ENCODE results near the gene BICDL2.

BICDL2 gene

DNA sequence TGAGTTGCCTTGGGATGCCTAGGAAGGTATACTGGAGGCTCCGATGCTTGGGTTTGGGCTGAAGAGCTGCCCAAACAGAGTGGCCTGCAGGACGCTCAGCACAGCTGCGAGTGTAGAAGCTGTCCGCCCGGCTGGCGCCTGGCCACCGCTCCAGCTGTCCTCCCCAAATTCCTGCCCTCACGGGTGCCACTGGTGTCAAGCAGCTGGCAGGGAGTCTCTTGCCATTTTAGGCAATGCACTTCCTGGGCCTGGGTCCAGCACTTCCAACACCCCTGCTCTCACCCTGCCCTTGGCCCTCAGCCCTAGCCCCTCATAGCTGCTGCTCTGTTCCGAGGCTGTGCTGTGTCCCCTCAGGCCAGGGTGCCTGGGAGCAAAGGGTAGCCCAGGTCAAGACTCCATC, 51.3 kb downstream of the BICDL2 start:
- H2BK12ac ChIP-seq (ENCODE audit: low read length) = no peak overlapping the region
- H3K23ac ChIP-seq (ENCODE audit: low read length) = no peak overlapping the region
- no peak overlapping the region for H3K9ac ChIP-seq (ENCODE audit: low read length)
- no peaks in the 10 kb centered on the region for H3K36me3 ChIP-seq (ENCODE audit: control insufficient read depth in 1 of 2, insufficient read depth in 2 of 2, low read length in 2 of 2)
- peaks cover 18 to 24% of the 10 kb centered on the region in 2 experiments for H3K4me1 ChIP-seq (ENCODE audit: control insufficient read depth in 1 of 2, insufficient read depth in 2 of 2, low read length in 2 of 2)
- H2AFZ ChIP-seq (ENCODE audit: insufficient read depth, low read length, poor library complexity) = no peak overlapping the region
- no CpG with 5 or more reads among the region's 9 CpGs for WGBS (ENCODE audit: extremely low coverage, insufficient coverage, insufficient read length)
- H4K8ac ChIP-seq (ENCODE audit: low read depth, low read length) = no peak overlapping the region
- no peak overlapping the region for H3K4me3 ChIP-seq (ENCODE audit: low read depth, low read length)
- H3K4ac ChIP-seq (ENCODE audit: low read depth, low read length) = no peak overlapping the region
- peaks cover 8% of the 10 kb centered on the region for H3K79me1 ChIP-seq (ENCODE audit: low read length)
- no peak overlapping the region for H2AK5ac ChIP-seq (ENCODE audit: low read length)
- no peaks in the 10 kb centered on the region for H3K27me3 ChIP-seq (ENCODE audit: insufficient read depth, low read length)
- no peak for DNase-seq
- H3K4me2 ChIP-seq (ENCODE audit: low read length) = no peak overlapping the region
- no peak overlapping the region for H3K18ac ChIP-seq (ENCODE audit: low read length)
- H2BK120ac ChIP-seq (ENCODE audit: insufficient read depth, low read length, poor library complexity) = no peak overlapping the region
- H3K14ac ChIP-seq (ENCODE audit: low read length) = no peak overlapping the region
- no peak overlapping the region for H4K91ac ChIP-seq (ENCODE audit: low read depth, low read length)
- H3K27ac ChIP-seq (ENCODE audit: low read depth, low read length) = no peak overlapping the region
- H3K9me3 ChIP-seq (ENCODE audit: insufficient read depth, low read depth, low read length) = no peaks in the 10 kb centered on the region
- no peak overlapping the region for H4K12ac ChIP-seq (ENCODE audit: low read depth, low read length)
- H2BK5ac ChIP-seq (ENCODE audit: low read depth, low read length, poor library complexity) = no peak overlapping the region
- peaks cover 3% of the 10 kb centered on the region for H3K79me2 ChIP-seq (ENCODE audit: control insufficient read depth, insufficient read depth, low read length, poor library complexity)

DNA sequence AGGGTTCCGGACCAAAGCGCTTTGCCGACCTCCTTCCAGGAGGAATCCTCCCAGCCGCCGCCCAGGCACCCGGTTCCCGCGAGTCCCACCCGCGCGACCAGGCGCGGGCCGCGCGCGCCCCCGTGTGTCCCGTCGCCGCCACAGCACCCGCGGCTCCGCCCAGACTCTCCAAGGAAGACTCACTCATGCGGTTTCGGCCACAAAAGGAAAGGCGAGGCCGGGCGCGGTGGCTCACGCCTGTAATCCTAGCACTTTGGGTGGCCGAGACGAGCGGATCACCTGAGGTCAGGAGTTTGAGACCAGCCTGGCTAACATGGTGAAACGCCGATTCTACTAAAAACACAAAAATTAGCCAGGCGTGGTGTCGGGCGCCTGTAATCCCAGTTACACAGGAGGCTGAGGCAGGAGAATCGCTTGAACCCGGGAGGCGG, 53.0 kb downstream of the BICDL2 start:
- no peak overlapping the region for H3K23ac ChIP-seq (ENCODE audit: low read length)
- H3K36me3 ChIP-seq (ENCODE audit: control insufficient read depth in 1 of 2, insufficient read depth in 2 of 2, low read length in 2 of 2) = no peaks in the 10 kb centered on the region
- H2BK12ac ChIP-seq (ENCODE audit: low read length) = no peak overlapping the region
- no peak overlapping the region for H2AK5ac ChIP-seq (ENCODE audit: low read length)
- peaks cover 15% of the 10 kb centered on the region for H3K79me1 ChIP-seq (ENCODE audit: low read length)
- H3K4me1 ChIP-seq (ENCODE audit: control insufficient read depth in 1 of 2, insufficient read depth in 2 of 2, low read length in 2 of 2) = peaks cover 23 to 31% of the 10 kb centered on the region in 2 experiments
- H2BK5ac ChIP-seq (ENCODE audit: low read depth, low read length, poor library complexity) = no peak overlapping the region
- peak; percentile 78 to 93 for DNase-seq
- peak overlapping the region; percentile 65 for H4K8ac ChIP-seq (ENCODE audit: low read depth, low read length)
- no peak overlapping the region for H3K27ac ChIP-seq (ENCODE audit: low read depth, low read length)
- H3K18ac ChIP-seq (ENCODE audit: low read length) = no peak overlapping the region
- H3K79me2 ChIP-seq (ENCODE audit: control insufficient read depth, insufficient read depth, low read length, poor library complexity) = peaks cover 10% of the 10 kb centered on the region
- H3K14ac ChIP-seq (ENCODE audit: low read length) = no peak overlapping the region
- H3K9ac ChIP-seq (ENCODE audit: low read length) = no peak overlapping the region
- no peak overlapping the region for H4K12ac ChIP-seq (ENCODE audit: low read depth, low read length)
- H3K27me3 ChIP-seq (ENCODE audit: insufficient read depth, low read length) = no peaks in the 10 kb centered on the region
- no peak overlapping the region for H2BK120ac ChIP-seq (ENCODE audit: insufficient read depth, low read length, poor library complexity)
- H2AFZ ChIP-seq (ENCODE audit: insufficient read depth, low read length, poor library complexity) = peak overlapping the region; percentile 83
- no peak overlapping the region for H4K91ac ChIP-seq (ENCODE audit: low read depth, low read length)
- no peak overlapping the region for H3K4ac ChIP-seq (ENCODE audit: low read depth, low read length)
- H3K9me3 ChIP-seq (ENCODE audit: insufficient read depth, low read depth, low read length) = no peaks in the 10 kb centered on the region
- no peak overlapping the region for H3K4me3 ChIP-seq (ENCODE audit: low read depth, low read length)
- H3K4me2 ChIP-seq (ENCODE audit: low read length) = peak overlapping the region; percentile 59
- no CpG with 5 or more reads among the region's 42 CpGs for WGBS (ENCODE audit: extremely low coverage, insufficient coverage, insufficient read length)

DNA sequence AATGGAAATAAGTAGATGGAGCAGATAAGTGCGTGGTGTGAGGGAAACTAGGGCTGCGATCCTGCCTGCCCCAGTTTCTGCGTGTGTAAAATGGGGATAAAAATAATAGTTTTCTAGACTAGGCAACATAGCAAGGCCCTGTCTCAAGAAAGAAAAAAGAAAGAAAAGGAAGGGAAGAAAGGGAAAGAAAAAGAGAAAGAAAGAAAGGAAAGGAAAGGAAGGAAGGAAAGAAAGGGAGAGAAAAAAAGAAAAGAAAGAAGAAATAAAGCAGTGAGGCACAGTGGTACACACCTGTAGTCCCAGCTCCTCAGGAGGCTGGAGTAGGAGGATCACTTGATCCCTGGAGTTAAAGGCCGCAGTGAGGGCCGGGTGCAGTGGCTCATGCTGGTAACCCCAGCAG, 54.3 kb downstream of the BICDL2 start:
- no CpG with 5 or more reads among the region's 5 CpGs for WGBS (ENCODE audit: extremely low coverage, insufficient coverage, insufficient read length)
- no peak overlapping the region for H3K14ac ChIP-seq (ENCODE audit: low read length)
- no peak overlapping the region for H4K8ac ChIP-seq (ENCODE audit: low read depth, low read length)
- H2BK12ac ChIP-seq (ENCODE audit: low read length) = no peak overlapping the region
- no peak overlapping the region for H3K27ac ChIP-seq (ENCODE audit: low read depth, low read length)
- H3K79me2 ChIP-seq (ENCODE audit: control insufficient read depth, insufficient read depth, low read length, poor library complexity) = peaks cover 10% of the 10 kb centered on the region
- no peak overlapping the region for H3K18ac ChIP-seq (ENCODE audit: low read length)
- peaks cover 20 to 25% of the 10 kb centered on the region in 2 experiments for H3K4me1 ChIP-seq (ENCODE audit: control insufficient read depth in 1 of 2, insufficient read depth in 2 of 2, low read length in 2 of 2)
- H2AFZ ChIP-seq (ENCODE audit: insufficient read depth, low read length, poor library complexity) = no peak overlapping the region
- H3K79me1 ChIP-seq (ENCODE audit: low read length) = peaks cover 15% of the 10 kb centered on the region
- H2AK5ac ChIP-seq (ENCODE audit: low read length) = no peak overlapping the region
- no peak overlapping the region for H4K12ac ChIP-seq (ENCODE audit: low read depth, low read length)
- H3K9me3 ChIP-seq (ENCODE audit: insufficient read depth, low read depth, low read length) = no peaks in the 10 kb centered on the region
- no peak overlapping the region for H4K91ac ChIP-seq (ENCODE audit: low read depth, low read length)
- no peak for DNase-seq
- no peak overlapping the region for H3K23ac ChIP-seq (ENCODE audit: low read length)
- no peak overlapping the region for H3K4me3 ChIP-seq (ENCODE audit: low read depth, low read length)
- no peak overlapping the region for H3K4me2 ChIP-seq (ENCODE audit: low read length)
- no peak overlapping the region for H2BK120ac ChIP-seq (ENCODE audit: insufficient read depth, low read length, poor library complexity)
- no peak overlapping the region for H3K4ac ChIP-seq (ENCODE audit: low read depth, low read length)
- no peaks in the 10 kb centered on the region for H3K27me3 ChIP-seq (ENCODE audit: insufficient read depth, low read length)
- no peak overlapping the region for H3K9ac ChIP-seq (ENCODE audit: low read length)
- H2BK5ac ChIP-seq (ENCODE audit: low read depth, low read length, poor library complexity) = no peak overlapping the region
- peaks cover 4 to 9% of the 10 kb centered on the region in 2 experiments for H3K36me3 ChIP-seq (ENCODE audit: control insufficient read depth in 1 of 2, insufficient read depth in 2 of 2, low read length in 2 of 2)

DNA sequence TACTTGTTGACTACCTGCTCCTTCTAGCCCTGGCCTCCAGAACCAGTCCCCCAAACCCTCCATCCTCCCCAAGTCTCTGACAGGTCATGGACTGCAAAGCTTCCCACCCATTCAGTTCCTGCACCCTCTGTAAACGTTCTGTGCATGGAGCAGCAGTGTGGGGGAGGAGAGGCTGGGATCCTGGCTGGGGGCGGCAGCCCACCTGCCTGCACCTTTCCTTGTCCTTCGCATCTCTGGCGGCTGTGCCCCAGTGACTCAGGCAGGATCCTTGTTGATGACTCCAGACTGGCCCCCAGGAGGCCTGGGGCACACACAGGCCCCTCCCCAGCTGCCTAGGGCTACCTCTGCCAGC, 54.9 kb downstream of the BICDL2 start:
- Histone ChIP-seq H3K4me2 (ENCODE audit: low read length) (no peak overlapping the region), H3K23ac (ENCODE audit: low read length) (no peak overlapping the region), H3K9me3 (ENCODE audit: insufficient read depth, low read depth, low read length) (no peaks in the 10 kb centered on the region), H3K79me2 (ENCODE audit: control insufficient read depth, insufficient read depth, low read length, poor library complexity) (peaks cover 10% of the 10 kb centered on the region), H2AFZ (ENCODE audit: insufficient read depth, low read length, poor library complexity) (no peak overlapping the region), H4K12ac (ENCODE audit: low read depth, low read length) (no peak overlapping the region), H3K4ac (ENCODE audit: low read depth, low read length) (no peak overlapping the region), H3K27me3 (ENCODE audit: insufficient read depth, low read length) (no peaks in the 10 kb centered on the region), H3K4me1 (ENCODE audit: control insufficient read depth in 1 of 2, insufficient read depth in 2 of 2, low read length in 2 of 2) (peaks cover 17 to 23% of the 10 kb centered on the region in 2 experiments), H3K36me3 (ENCODE audit: control insufficient read depth in 1 of 2, insufficient read depth in 2 of 2, low read length in 2 of 2) (peaks cover 6 to 13% of the 10 kb centered on the region in 2 experiments), H2BK120ac (ENCODE audit: insufficient read depth, low read length, poor library complexity) (no peak overlapping the region), H4K8ac (ENCODE audit: low read depth, low read length) (peak overlapping the region; percentile 100), H3K14ac (ENCODE audit: low read length) (no peak overlapping the region), H3K79me1 (ENCODE audit: low read length) (peaks cover 15% of the 10 kb centered on the region), H3K18ac (ENCODE audit: low read length) (no peak overlapping the region), H2BK5ac (ENCODE audit: low read depth, low read length, poor library complexity) (no peak overlapping the region), H4K91ac (ENCODE audit: low read depth, low read length) (no peak overlapping the region), H3K4me3 (ENCODE audit: low read depth, low read length) (no peak overlapping the region), H3K27ac (ENCODE audit: low read depth, low read length) (peak overlapping the region; percentile 31), H3K9ac (ENCODE audit: low read length) (no peak overlapping the region), H2BK12ac (ENCODE audit: low read length) (no peak overlapping the region), H2AK5ac (ENCODE audit: low read length) (no peak overlapping the region)
- DNase-seq = no peak
- no CpG with 5 or more reads among the region's 4 CpGs for WGBS (ENCODE audit: extremely low coverage, insufficient coverage, insufficient read length)

All from trophoblast cell (in vitro differentiated cells and primary cell).